Stimulated activated CD4-positive, alpha-beta T cell treated with anti-CD3 and anti-CD28 coated beads, Interleukin-2, amount 100 ng/mL, for 24 hours (primary cell): ENCODE measurements around the gene CFTR.

ENCODE experiments used
- DNase-seq, 2 donors: peaks; one replicate each; pipeline ENCODE4 v3.0.0-alpha.2; 2020

Gene CFTR

GRCh38 chr7:117592011-117592635, 112.3 kb downstream of the CFTR start:
- no peak for DNase-seq

GRCh38 chr7:117596134-117596533, 116.3 kb downstream of the CFTR start:
- no peak for DNase-seq

DNA sequence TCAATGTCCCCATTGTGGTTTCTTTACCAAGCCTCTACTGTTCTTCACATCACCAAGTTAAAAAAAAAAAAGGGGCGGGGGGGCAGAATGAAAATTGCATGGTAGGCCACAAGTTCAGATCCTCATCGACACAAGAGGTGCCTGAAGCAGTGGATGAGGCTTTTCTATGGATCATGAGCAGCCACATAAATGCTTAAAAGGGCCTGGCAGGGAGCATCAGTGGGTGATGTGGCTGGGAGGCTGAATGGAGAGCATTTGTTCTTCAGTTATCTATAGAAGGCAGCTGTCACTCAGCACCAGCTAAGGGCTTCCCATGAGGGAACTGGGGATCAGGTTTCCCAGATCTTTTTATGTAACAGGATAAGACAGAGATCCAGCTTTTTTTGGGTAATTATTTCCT, 117.9 kb downstream of the CFTR start:
- no peak for DNase-seq

- no peak for DNase-seq
Measured at GRCh38 chr7:117600911-117601310, 121.1 kb downstream of the CFTR start.

- no peak for DNase-seq
Measured at GRCh38 chr7:117603627-117604026, 123.8 kb downstream of the CFTR start.

- no peak for DNase-seq
Measured at GRCh38 chr7:117605712-117606111, 125.9 kb downstream of the CFTR start.

GRCh38 chr7:117606132-117606531, 126.3 kb downstream of the CFTR start:
- DNase-seq: no peak

DNA sequence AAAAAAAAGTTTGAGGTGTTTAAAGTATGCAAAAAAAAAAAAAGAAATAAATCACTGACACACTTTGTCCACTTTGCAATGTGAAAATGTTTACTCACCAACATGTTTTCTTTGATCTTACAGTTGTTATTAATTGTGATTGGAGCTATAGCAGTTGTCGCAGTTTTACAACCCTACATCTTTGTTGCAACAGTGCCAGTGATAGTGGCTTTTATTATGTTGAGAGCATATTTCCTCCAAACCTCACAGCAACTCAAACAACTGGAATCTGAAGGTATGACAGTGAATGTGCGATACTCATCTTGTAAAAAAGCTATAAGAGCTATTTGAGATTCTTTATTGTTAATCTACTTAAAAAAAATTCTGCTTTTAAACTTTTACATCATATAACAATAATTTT, 130.6 kb downstream of the CFTR start:
- no peak for DNase-seq

GRCh38 chr7:117612637-117613036, 132.8 kb downstream of the CFTR start:
- DNase-seq: no peak

- DNase-seq: no peak
Measured at GRCh38 chr7:117616694-117617093, 136.9 kb downstream of the CFTR start.

- no peak for DNase-seq
Measured at GRCh38 chr7:117619681-117620080, 139.9 kb downstream of the CFTR start.

- DNase-seq: no peak
Measured at GRCh38 chr7:117621075-117621618, 141.3 kb downstream of the CFTR start.

GRCh38 chr7:117623606-117624005, 143.8 kb downstream of the CFTR start:
- no peak for DNase-seq

- no peak for DNase-seq
Measured at GRCh38 chr7:117630501-117630900, 150.7 kb downstream of the CFTR start.

GRCh38 chr7:117630907-117631564, 151.2 kb downstream of the CFTR start:
- DNase-seq: no peak

DNA sequence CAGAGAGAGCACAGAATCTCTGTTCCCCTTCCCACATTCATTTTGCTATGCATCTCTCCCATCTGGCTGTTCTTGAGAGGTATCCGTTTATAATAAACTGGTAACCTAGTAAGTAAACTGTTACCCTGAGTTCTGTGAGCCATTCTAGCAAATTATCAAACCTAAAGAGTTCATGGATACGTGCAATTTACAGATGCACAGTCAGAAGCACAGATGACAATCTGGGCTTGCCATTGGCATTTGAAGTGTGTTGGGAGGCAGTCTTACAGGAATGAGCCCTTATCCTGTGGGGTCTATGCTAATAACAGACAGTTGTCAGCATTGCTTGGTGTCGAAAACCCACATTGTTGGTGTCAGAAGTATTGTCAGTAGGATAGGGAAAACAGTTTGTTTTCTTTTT, 151.8 kb downstream of the CFTR start:
- no peak for DNase-seq

GRCh38 chr7:117637937-117638336, 158.1 kb downstream of the CFTR start:
- no peak for DNase-seq

DNA sequence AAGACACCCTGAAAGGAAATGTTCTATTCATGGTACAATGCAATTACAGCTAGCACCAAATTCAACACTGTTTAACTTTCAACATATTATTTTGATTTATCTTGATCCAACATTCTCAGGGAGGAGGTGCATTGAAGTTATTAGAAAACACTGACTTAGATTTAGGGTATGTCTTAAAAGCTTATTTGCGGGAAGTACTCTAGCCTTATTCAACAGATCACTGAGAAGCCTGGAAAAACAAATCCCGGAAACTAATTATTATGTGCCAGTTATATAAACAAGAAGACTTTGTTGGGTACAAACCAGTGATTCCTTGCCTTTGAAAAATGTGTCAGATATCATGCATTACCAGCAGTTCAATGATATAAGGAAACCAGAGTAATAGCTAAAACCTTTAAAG, 160.1 kb downstream of the CFTR start:
- DNase-seq: no peak

- DNase-seq: no peak
Measured at GRCh38 chr7:117640465-117640864, 160.6 kb downstream of the CFTR start.

- no peak for DNase-seq
Measured at GRCh38 chr7:117645481-117646165, 165.8 kb downstream of the CFTR start.

DNA sequence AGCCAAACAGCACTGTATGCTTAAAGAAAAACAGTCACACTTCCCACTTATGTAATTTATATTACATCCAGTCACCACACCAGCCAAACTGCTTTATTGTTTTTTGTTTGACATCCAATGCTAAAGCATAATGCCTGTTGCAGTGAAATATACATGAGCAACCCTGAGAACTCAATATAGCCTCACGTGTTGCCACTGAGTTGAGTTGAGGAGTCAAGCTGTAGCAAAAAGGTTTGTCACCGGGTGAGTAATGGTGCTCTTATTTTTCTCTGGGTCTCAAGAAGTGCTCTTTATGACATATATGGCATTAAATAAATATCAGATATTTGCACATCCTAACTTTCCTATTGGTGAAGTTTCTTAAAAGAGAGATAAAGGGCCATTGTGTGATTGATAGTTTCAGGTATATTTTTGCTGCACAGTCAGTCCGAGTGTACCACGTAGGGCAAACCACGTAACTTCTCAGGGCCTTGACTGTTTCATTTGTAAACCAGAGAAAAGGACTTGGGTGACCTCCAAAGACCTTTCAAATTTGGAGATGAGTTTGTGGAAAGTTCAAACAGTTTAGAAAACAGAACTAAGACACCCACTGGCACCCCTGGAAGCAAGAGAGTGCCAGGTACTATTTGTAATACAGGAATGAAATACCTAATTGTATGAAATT, 168.5 kb downstream of the CFTR start:
- no peak for DNase-seq

- DNase-seq: no peak
Measured at GRCh38 chr7:117652943-117653680, 173.3 kb downstream of the CFTR start.

DNA sequence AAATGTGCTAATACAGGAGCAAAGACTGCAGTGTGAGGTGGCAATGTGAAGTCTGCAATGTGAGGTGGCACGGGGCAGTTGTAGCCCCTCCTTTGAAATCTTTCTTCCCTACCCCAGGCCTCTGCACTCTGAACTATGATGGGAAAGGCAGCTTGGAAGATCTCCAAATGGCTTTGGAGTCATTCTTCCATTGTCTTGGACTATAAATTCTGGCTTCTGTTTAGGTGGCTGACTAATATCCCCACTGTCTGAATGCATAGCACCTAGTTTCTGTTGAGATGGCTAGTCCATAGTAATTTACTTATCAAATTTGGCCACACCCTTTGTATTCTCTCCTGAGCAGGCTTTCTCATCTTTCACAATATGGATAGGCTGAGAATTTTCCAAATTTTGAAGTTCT, 175.0 kb downstream of the CFTR start:
- DNase-seq: no peak
